Astrocyte (in vitro differentiated cells and primary cell): ENCODE measurements around the gene STK33.

Experiments used
- CTCF ChIP-seq: IDR thresholded peaks from 2 replicates; pipeline ENCODE4 v1.5.1; 2011; ENCODE audit warnings: low read depth, mild to moderate bottlenecking, inconsistent platforms, low read length, moderate library complexity; ENCODE audit not compliant: insufficient read depth
- EZH2 ChIP-seq: IDR thresholded peaks from 2 replicates; pipeline ENCODE4 v1.6.1; 2012; ENCODE audit warnings: mild to moderate bottlenecking, low read length, inconsistent platforms; ENCODE audit not compliant: insufficient read depth

- TF ChIP-seq EZH2 (no peak), CTCF (no peak)
Observed at GRCh38 chr11:8365216-8365941, 228.6 kb downstream of the STK33 start.
